HEK293T (cell line): ENCODE data around the gene SPATA25.

Experiments used
- CTCF ChIA-PET: fragments of 350-600 bp; formaldehyde crosslinking; extraction: SDS; loops from one replicate; lab custom pipeline; 2021; ENCODE audit warnings: antibody characterized with exemption, inconsistent platforms; lab: Yijun Ruan, JAX
- POLR2A ChIA-PET: fragments of 350-600 bp; formaldehyde crosslinking; extraction: SDS; loops from one replicate; lab custom pipeline; 2020; ENCODE audit warnings: antibody characterized with exemption, inconsistent platforms; lab: Yijun Ruan, JAX
- DNase-seq: peaks from one replicate; pipeline ENCODE4 v3.0.0; 2012; ENCODE audit warnings: mixed read lengths; ENCODE audit errors: extremely low spot score
- ARNT ChIP-seq: fragments of 450-650 bp; IDR thresholded peaks from 2 replicates; pipeline ENCODE4 v1.6.1; 2017; ENCODE audit warnings: mild to moderate bottlenecking
- BHLHE40 ChIP-seq: fragments of 450-650 bp; IDR thresholded peaks from 2 replicates; pipeline ENCODE4 v1.6.1; 2016; ENCODE audit warnings: mild to moderate bottlenecking, moderate library complexity, borderline replicate concordance
- CTBP1 ChIP-seq: fragments of 450-650 bp; IDR thresholded peaks from 2 replicates; pipeline ENCODE4 v1.6.1; 2016; ENCODE audit warnings: borderline replicate concordance
- ELF4 ChIP-seq: fragments of 450-650 bp; IDR thresholded peaks from 2 replicates; pipeline ENCODE4 v1.6.1; 2017; ENCODE audit warnings: antibody characterized with exemption
- FOXA1 ChIP-seq: fragments of 450-650 bp; IDR thresholded peaks from 2 replicates; pipeline ENCODE4 v1.6.1; 2016; ENCODE audit warnings: mild to moderate bottlenecking
- FOXK2 ChIP-seq: fragments of 450-650 bp; IDR thresholded peaks from 2 replicates; pipeline ENCODE4 v1.6.1; 2016; ENCODE audit warnings: mild to moderate bottlenecking
- FOXM1 ChIP-seq: fragments of 450-650 bp; IDR thresholded peaks from 2 replicates; pipeline ENCODE4 v1.6.1; 2017; ENCODE audit warnings: mild to moderate bottlenecking, borderline replicate concordance
- HDGF ChIP-seq: fragments of 450-650 bp; IDR thresholded peaks from 2 replicates; pipeline ENCODE4 v1.6.1; 2017; ENCODE audit warnings: antibody characterized with exemption, borderline replicate concordance
- L3MBTL2 ChIP-seq: fragments of 450-650 bp; conservative IDR thresholded peaks from 2 replicates; pipeline ENCODE4 v1.6.1; 2016; ENCODE audit warnings: mild to moderate bottlenecking
- LEF1 ChIP-seq: fragments of 450-650 bp; IDR thresholded peaks from 2 replicates; pipeline ENCODE4 v1.6.1; 2017; ENCODE audit warnings: mild to moderate bottlenecking, borderline replicate concordance
- NFRKB ChIP-seq: fragments of 450-650 bp; IDR thresholded peaks from 2 replicates; pipeline ENCODE4 v1.6.1; 2016; ENCODE audit warnings: mild to moderate bottlenecking, moderate library complexity
- SP1 ChIP-seq: fragments of 450-650 bp; IDR thresholded peaks from 2 replicates; pipeline ENCODE4 v1.6.1; 2017
- SUZ12 ChIP-seq: fragments of 450-650 bp; IDR thresholded peaks from 2 replicates; pipeline ENCODE4 v1.6.1; 2016; ENCODE audit warnings: mild to moderate bottlenecking
- TARDBP ChIP-seq: fragments of 450-650 bp; IDR thresholded peaks from 2 replicates; pipeline ENCODE4 v1.6.1; 2016
- ZNF384 ChIP-seq: fragments of 450-650 bp; IDR thresholded peaks from 2 replicates; pipeline ENCODE4 v1.6.1; 2016
- TF ChIP-seq, protein P1 (sequence below): fragments of 450-650 bp; IDR thresholded peaks from 2 replicates; pipeline ENCODE4 v1.6.1; 2016

SPATA25 gene

DNA sequence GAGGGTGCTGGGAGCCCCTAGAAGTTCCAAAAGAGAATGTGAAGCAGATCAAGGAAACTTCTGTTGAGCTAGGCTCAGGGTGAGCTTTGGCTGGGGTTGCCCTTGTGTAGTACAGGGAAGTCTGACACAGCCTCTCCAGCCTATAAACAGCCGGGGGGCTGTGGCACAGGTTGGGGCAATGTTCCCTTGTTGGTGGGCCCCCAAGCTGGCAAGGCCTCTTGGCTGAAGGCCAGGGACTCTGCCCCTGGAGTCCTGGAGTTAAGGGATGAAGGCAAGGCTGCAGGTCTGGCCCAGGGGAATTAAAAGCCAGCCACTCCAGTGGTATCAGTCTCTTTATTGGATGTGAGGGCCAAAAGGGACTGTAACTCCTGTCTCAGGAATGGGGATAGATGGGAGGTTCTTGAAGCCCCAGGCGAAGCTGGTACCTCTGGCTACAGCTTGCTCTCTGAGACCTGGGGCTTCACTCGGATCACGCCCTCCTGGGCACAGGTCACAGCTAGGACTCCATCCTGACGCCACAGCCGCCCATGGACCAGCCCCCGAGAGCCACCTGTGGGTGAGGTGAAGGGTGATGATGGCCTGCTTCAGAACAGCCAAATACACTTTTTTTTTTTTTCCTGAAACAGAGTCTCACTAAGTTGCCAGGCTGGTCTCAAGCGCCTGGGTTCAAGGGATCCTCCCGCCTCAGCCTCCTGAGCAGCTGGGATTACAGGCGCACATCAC, 45.9 kb downstream of the SPATA25 start:
- DNase-seq: no peak
- TF ChIP-seq, protein P1, sequence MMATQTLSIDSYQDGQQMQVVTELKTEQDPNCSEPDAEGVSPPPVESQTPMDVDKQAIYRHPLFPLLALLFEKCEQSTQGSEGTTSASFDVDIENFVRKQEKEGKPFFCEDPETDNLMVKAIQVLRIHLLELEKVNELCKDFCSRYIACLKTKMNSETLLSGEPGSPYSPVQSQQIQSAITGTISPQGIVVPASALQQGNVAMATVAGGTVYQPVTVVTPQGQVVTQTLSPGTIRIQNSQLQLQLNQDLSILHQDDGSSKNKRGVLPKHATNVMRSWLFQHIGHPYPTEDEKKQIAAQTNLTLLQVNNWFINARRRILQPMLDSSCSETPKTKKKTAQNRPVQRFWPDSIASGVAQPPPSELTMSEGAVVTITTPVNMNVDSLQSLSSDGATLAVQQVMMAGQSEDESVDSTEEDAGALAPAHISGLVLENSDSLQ: no peak
- TF ChIP-seq HDGF: no peak
- no peak for TF ChIP-seq CTBP1
- no peak for TF ChIP-seq ELF4
- no peak for TF ChIP-seq NFRKB
- CTCF ChIA-PET: no interaction called here
- POLR2A ChIA-PET: interaction anchor here (1.2 to 1.3 kb wide), 2 partner anchors 8 to 15 kb away, joined by 4 to 5 read pairs; partner anchors contain the start of gene SNX21

DNA sequence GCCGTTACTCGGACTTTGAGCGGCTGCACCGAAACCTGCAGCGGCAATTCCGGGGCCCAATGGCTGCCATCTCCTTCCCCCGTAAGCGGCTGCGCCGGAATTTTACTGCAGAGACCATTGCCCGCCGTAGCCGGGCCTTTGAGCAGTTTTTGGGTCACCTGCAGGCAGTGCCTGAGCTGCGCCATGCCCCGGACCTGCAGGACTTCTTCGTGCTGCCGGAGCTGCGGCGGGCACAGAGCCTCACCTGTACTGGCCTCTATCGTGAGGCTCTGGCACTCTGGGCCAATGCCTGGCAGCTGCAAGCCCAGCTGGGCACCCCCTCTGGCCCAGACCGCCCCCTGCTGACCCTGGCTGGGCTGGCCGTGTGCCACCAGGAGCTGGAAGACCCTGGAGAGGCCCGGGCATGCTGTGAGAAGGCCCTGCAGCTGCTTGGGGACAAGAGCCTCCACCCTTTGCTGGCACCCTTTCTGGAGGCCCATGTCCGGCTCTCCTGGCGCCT, 46.7 kb downstream of the SPATA25 start:
- ChIA-PET CTCF (no interaction called here), POLR2A (interaction anchor here (1.2 kb wide), 1 partner anchor 15 kb away, joined by 4 read pairs; no protein-coding TSS in a partner anchor)
- DNase-seq: no peak
- TF ChIP-seq FOXK2 (no peak), NFRKB (no peak), ZNF384 (no peak), ARNT (no peak), ELF4 (no peak), SP1 (no peak), HDGF (no peak), LEF1 (no peak), FOXM1 (no peak), CTBP1 (no peak), FOXA1 (no peak), BHLHE40 (no peak), SUZ12 (no peak), L3MBTL2 (no peak), TARDBP (no peak)
- TF ChIP-seq, protein P1: no peak

DNA sequence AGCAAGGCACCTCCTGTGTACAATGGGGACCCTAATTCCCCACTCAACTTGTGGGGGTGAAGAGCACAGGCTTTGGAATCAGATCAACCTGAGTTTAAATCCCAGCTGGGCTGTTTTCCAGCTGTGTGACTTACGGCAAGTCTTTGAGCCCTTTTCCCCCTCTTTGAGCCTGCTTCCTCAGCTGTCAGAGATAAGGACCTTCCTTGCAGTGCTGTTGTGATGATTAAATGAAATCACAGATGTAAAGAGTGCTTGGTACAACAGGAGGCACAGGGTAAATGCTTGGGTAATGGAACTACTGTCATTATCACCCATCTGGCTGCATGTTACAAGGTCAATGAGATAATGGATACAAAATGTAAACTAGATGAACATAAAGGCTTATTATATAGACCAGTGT, 50.6 kb downstream of the SPATA25 start:
- TF ChIP-seq SUZ12: no peak
- no peak for TF ChIP-seq FOXA1
- TF ChIP-seq NFRKB: no peak
- TF ChIP-seq LEF1: no peak
- TF ChIP-seq ARNT: no peak
- TF ChIP-seq TARDBP: no peak
- TF ChIP-seq FOXM1: no peak
- no peak for TF ChIP-seq L3MBTL2
- no peak for TF ChIP-seq FOXK2
- no peak for TF ChIP-seq CTBP1
- TF ChIP-seq ZNF384: no peak
- TF ChIP-seq SP1: no peak
- no peak for TF ChIP-seq ELF4
- no peak for TF ChIP-seq HDGF
- TF ChIP-seq BHLHE40: no peak
- TF ChIP-seq, protein P1: no peak
- ChIA-PET CTCF (interaction anchor here (0.6 to 1.2 kb wide), 2 partner anchors 37 to 38 kb away, joined by 3 read pairs; no protein-coding TSS in a partner anchor), POLR2A (interaction anchor here (0.9 kb wide), 1 partner anchor 21 kb away, joined by 3 read pairs; no protein-coding TSS in a partner anchor)
- no peak for DNase-seq
